Activated CD4-positive, alpha-beta T cell treated with anti-CD3 and anti-CD28 coated beads for 4 hours (primary cell): ENCODE data around the gene COQ10A.

ENCODE experiments used
- DNase-seq, 2 donors: peaks; one replicate each; pipeline ENCODE4 v3.0.0-alpha.2; 2020

The COQ10A gene

GRCh38 chr12:56266693-56267442 lies at the start of gene COQ10A:
TSS of gene COQ10A (plus strand) at chr12:56266942. CDS start at chr12:56267119, 177 bp downstream.
- peak; percentile 85 to 91 for DNase-seq

- no peak for DNase-seq
These were observed 46.9 kb upstream of the COQ10A start for GRCh38 chr12:56219840-56220239.

GRCh38 chr12:56220611-56221231 lies 46.0 kb upstream of the COQ10A start:
- no peak for DNase-seq

- no peak for DNase-seq
These were observed 45.4 kb upstream of the COQ10A start for GRCh38 chr12:56221232-56221756.

DNA sequence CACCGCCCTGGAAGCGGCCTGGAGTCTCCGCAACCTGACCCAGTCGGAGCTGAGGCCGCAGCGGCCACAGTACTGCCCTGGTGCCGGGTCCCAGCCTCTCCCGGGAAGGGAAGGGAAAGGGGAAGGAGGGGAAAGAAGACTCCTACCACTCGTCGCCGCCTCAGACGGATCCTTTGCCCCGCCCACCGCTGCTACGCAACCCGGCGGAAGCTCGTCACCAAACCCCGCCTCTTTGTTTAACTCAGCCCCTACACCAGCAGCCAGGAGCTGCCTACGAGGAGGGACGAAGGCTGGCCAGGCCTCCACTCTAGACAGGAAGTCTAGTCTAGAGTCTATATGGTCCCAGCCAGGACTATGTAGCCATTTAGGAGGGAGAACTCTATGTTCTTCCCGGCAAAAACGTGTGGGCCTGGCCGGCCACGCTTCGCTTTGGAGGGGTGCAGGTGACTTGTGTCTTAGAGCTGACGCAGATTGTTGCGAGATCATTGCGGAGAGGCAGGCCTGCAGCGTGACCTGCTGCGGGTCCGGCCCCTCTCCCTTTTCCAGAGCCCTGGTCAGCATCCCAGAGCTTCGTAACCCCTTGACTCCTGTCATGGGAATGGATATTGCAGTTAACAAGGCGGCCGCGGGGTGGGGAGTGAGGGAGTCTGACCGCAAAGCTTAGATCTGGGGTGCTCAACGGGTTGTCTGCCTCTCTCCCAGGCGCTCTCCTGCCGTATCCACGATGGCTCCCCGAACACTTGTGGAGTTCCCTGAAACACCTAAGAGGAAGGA lies 44.8 kb upstream of the COQ10A start, which contains the start of gene RNF41:
Gene RNF41, minus strand, starts transcription at position 166 of the 774 bp plus-strand sequence. CDS start 7,875 bp downstream, outside the sequence.
- peak; percentile 91 to 92 for DNase-seq

DNA sequence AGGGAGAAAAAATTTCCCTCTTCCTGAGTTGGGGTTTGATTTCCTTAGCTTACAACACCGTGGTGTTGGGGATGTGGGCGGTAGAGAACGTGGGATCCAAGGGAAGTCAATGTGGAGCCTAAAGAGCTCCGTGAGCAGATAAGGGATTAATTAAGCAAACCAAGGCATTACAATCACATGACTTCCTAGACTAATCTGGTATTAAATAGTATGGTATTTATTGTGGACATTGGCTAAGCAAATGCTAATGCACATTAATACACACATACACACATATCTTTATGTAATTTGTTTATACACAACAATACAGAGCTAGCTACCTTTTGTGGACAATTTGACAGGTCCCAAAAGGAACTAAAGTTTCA lies 44.2 kb upstream of the COQ10A start:
- DNase-seq: no peak

DNA sequence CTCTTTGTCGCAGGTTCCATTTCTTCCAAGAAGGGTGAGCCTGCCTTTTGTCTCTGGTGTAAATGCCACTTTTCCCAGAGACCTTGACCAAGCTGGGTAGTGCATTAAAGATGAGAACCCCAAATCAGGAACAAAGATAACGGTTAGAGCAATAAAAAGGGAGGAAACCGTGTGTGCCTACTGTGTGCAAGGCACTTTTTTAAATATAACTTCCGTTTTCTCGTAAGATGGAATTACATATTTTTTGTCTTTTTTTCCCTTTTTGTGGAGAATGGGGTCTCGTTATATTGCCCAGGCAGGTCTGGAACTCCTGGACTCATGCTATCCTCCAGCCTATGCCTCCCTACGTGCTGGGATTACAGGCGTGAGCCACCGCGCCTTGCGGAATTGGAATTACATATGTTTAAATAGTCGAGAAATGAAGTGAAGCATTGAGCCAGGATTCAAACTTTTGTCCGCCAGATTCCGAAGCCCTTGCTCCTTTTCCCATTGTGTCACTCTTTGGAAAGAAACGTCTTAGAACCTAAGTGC lies 43.1 kb upstream of the COQ10A start:
- DNase-seq: no peak

DNA sequence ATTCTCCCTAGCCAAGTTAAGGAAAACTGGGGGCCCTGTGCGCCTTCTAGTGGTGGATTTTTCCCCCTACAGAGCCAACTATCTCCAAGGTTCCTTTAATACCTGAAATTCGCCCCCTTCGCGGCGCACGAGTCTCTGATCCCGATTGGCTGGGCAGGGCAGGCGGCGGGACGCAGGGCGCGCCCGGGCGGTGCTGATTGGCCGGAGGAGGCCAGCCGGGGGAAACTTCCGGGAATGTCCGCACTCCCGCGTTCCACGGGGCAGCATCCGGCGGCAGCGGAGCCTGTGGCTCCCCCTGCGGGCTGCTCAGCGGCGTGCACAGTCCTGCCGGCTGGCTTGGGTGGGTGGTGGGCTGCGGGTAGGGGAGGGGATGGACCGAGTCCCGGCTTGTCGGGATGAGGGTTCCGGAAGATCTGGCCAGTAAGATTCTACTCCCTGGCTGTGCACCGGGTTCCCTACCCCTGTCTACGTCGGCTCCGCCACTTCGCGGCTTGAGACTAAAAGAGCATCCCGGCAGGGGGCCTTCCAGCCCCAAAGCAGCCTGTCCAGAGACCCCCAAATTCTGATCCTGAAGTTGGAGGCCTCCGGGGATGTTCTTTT lies 42.5 kb upstream of the COQ10A start, which contains the start of gene NABP2:
Gene NABP2, plus strand, starts transcription at position 241 of the 600 bp plus-strand sequence. CDS start 515 bp downstream, outside the sequence.
- peak; percentile 89 to 91 for DNase-seq

DNA sequence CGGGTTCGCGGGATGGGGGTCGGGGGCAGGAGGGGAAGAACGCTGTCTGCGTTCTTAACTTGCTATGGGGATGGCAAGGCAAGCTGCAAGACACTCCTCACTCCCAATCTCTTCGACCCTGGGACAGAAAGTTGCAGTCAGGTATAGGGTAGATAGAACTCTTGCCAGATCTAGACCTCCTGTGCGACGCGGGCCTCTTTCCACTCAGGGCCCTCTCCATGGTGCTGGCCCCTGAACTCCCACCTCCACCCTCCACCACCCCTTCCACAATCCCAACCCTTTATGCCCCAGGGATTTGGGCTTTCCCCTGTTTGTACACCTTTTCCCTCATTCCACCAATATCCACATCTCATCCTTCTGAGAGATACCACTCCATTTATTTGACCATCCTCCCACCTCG lies 41.8 kb upstream of the COQ10A start:
- DNase-seq: no peak

- no peak for DNase-seq
These were observed 37.7 kb upstream of the COQ10A start for GRCh38 chr12:56229082-56229481.

GRCh38 chr12:56229916-56230431 lies 36.8 kb upstream of the COQ10A start, which contains the start of gene SLC39A5:
TSS of gene SLC39A5 (plus strand) at chr12:56230051. CDS start at chr12:56231275, 1,224 bp downstream.
- no peak for DNase-seq

- no peak for DNase-seq
These were observed 36.1 kb upstream of the COQ10A start for GRCh38 chr12:56230432-56231183.

DNA sequence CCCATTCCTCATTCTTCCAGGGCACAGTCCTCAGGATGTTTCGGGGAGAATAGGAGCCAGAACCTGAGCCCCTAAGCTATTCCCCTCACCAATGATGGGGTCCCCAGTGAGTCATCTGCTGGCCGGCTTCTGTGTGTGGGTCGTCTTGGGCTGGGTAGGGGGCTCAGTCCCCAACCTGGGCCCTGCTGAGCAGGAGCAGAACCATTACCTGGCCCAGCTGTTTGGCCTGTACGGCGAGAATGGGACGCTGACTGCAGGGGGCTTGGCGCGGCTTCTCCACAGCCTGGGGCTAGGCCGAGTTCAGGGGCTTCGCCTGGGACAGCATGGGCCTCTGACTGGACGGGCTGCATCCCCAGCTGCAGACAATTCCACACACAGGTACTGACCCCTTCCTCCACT lies 35.6 kb upstream of the COQ10A start:
- no peak for DNase-seq

GRCh38 chr12:56234746-56235436 lies 31.9 kb upstream of the COQ10A start:
- DNase-seq: no peak

- DNase-seq: no peak
These were observed 30.7 kb upstream of the COQ10A start for GRCh38 chr12:56236091-56236490.

DNA sequence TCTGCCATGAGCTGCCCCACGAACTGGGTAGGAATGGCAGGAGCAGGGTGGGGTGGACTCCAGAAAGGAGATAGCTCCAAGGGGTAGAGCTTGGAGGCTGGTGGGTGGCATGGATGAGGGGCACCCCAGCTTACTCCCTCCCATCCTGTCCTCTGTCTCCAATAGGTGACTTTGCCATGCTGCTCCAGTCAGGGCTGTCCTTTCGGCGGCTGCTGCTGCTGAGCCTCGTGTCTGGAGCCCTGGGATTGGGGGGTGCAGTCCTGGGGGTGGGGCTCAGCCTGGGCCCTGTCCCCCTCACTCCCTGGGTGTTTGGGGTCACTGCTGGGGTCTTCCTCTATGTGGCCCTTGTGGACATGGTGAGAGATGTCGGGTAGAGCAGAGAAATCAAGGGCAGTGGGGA lies 29.8 kb upstream of the COQ10A start:
- no peak for DNase-seq

DNA sequence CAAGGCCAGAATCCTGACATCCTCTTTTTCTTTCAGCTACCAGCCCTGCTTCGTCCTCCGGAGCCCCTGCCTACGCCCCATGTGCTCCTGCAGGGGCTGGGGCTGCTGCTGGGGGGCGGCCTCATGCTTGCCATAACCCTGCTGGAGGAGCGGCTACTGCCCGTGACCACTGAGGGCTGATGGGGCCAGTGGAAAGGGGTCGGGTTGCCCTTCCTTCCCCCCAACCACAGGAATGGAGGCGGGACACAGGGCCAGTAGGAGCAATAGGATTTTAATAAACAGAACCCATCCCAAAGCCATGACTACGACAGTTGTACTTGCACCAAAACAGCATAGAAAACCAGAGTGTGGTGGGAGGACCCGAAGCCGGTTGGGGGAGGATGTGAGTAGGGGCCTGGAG lies 29.2 kb upstream of the COQ10A start:
- no peak for DNase-seq

DNA sequence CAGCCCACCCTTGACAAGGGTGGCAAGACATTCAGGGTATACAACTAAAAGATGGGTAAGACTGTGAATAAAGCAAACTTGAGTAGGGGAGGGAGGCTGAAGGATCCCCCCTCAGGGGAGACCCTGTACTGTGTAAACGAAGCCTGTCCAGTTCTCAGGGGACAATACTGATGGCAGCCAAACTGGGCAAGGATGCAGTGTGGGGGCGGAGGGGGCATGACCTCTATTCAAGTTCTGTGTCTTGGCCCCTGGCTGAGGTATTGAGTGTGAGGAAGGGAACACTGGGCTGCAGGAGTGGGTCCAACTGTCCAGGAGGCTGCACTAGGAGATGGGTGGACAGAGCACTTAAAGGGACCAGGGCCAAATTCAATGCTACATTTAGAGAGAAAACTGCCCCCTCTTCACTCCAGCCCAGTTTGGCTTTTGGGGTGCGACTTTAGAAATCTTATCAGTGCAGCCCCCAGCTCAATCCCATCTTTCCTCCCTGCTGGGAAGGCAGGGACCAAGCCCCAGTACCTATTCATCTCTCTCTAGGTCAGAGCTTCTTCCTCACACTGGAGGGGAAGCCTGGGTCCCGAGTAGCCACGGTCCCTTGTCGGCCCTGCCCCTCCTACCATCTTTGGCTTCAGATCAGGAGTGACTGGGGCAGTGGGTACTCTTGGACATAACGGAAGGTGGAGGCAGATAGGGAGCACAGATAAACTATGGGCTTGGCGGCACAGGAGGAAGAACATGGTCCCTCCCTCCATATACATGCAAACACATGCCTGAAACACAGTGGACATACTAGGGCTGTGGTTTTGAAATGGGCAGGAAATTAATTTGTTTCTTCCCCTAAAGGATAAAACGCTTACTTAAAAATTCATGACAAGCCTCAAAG lies 25.1 kb upstream of the COQ10A start:
- no peak for DNase-seq

DNA sequence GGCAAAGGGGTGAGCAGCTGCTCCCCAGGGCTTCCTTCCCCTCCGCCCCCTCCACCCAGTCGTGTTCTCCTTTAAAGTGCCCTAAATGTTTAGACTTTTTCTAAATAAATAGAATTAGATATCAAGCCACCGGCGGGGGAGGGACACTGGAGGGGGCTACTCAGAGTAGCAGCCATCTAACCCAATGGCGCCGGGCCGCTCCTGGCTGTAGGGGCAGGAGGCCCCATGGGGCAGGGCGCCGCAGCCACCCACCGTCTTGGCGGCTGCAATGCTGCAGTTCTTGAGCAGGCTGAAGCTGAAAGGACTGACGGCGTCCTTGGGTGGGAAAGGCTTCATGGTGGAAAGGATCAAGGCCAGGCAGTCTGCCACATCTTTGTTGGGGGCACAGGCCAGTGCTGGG lies 23.8 kb upstream of the COQ10A start:
- DNase-seq: no peak

- DNase-seq: no peak
These were observed 23.0 kb upstream of the COQ10A start for GRCh38 chr12:56243731-56244181.
